Activated T-helper 17 cell treated with anti-CD3 and anti-CD28 coated beads, Interleukin-2, amount 50 U/mL, for 72 hours (primary cell): ENCODE results near the gene SNX14. TPM values are rescaled to one million over a fixed set of nuclear protein-coding genes. Genes with fewer than 3 reads are reported as not detected.
"Not testable (repeated sequence)": the region's sequence is repeated elsewhere in the genome, so short reads cannot be mapped to it uniquely, and the experiment has no call there.

Experiments
- ATAC-seq: fragments of 150-1000 bp; cut with Tn5 transposase; replicated peaks from 2 replicates; pipeline ENCODE4 v1.10.0; 2021; ENCODE audit warnings: mild to moderate bottlenecking, moderate library complexity
- H3K27ac Mint-ChIP-seq: one replicate; pipeline ENCODE4 v1.8.0; 2022; ENCODE audit warnings: mixed read lengths
- H3K27me3 Mint-ChIP-seq: one replicate; pipeline ENCODE4 v1.8.0; 2022; ENCODE audit warnings: mixed read lengths
- H3K36me3 Mint-ChIP-seq: one replicate; pipeline ENCODE4 v1.8.0; 2022; ENCODE audit warnings: low read depth, mild to moderate bottlenecking, mixed read lengths
- H3K4me1 Mint-ChIP-seq: one replicate; pipeline ENCODE4 v1.8.0; 2022; ENCODE audit warnings: mixed read lengths
- H3K4me3 Mint-ChIP-seq: one replicate; pipeline ENCODE4 v1.8.0; 2022; ENCODE audit warnings: mild to moderate bottlenecking, mixed read lengths
- H3K9me3 Mint-ChIP-seq: one replicate; pipeline ENCODE4 v1.8.0; 2022; ENCODE audit warnings: mixed read lengths
- total RNA-seq, 2 donors: library from RNA; stranded (reverse); gene quantifications; one replicate each; pipeline ENCODE4 v1.2.3, GENCODE V29; 2022

SNX14 gene
- total RNA-seq, 2 donors from 2014 or later: 59.1 to 76.6 TPM

DNA sequence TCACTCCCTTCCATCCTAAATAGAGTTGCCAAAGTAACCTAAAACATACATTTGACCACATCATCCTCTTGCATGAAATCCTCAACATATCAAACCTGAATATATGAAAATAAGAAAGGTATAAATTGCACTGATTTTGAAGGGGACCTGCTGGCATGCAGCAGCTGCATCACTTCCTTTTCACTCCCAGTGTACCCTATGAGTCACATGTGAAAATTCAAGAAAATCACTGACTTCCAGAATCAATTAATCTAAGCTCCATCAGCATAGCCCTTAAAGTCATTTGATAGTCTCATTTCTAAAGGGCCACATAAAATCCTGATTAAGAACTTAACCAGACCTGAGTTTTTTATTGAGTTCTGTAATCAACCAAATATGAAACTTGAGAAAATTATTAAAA, 24.3 kb downstream of the SNX14 start:
- Mint-ChIP-seq H3K27ac (no peak overlapping the region), H3K36me3 (peaks cover 91% of the 10 kb centered on the region), H3K4me3 (no peak overlapping the region), H3K9me3 (no peaks in the 10 kb centered on the region), H3K27me3 (no peaks in the 10 kb centered on the region), H3K4me1 (peaks cover 5% of the 10 kb centered on the region)
- no peak for ATAC-seq

DNA sequence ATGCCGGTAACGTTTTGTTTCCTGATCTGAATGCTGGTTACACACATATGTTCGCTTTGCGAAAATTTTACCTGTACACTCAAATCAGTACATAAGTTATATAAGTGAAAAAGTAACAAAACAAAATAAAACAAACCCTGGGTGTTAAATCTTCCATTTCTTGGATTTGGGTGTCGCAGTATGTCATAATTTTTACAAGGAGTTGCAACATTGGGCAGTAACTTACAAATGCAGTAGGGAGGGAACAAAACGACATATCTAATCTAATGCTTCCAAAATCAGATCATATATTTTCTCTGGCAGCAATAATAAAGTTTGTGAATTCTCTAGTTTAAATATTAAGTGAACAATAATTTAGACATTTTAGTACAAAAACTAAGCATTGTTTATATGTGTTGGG, 25.2 kb downstream of the SNX14 start:
- no peak overlapping the region for H3K4me3 Mint-ChIP-seq
- H3K27me3 Mint-ChIP-seq: no peaks in the 10 kb centered on the region
- no peak for ATAC-seq
- no peak overlapping the region for H3K27ac Mint-ChIP-seq
- H3K36me3 Mint-ChIP-seq: peaks cover 96% of the 10 kb centered on the region
- peaks cover 5% of the 10 kb centered on the region for H3K4me1 Mint-ChIP-seq
- H3K9me3 Mint-ChIP-seq: no peaks in the 10 kb centered on the region

DNA sequence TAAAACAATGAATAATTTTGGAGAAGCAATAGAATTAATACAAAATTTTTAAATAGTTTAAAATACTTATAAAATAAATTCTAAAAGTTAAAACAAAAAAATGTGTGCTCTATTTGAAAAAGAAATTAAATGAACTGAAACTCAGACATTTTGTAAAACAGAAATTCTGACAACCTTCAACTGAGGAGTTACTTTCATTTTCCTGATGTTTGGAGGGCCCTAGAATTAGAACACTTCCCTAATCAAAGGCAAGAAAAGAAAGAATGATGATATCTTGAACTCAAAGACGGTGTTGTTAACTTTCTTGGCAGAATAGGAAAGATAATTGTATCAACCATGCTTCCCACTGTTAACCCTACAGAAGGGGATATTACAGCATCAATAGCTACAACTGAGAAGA, 27.9 kb downstream of the SNX14 start:
- Mint-ChIP-seq H3K9me3 (no peaks in the 10 kb centered on the region), H3K27me3 (no peaks in the 10 kb centered on the region), H3K4me1 (peaks cover 5% of the 10 kb centered on the region), H3K36me3 (peaks cover 95% of the 10 kb centered on the region), H3K27ac (no peak overlapping the region), H3K4me3 (no peak overlapping the region)
- no peak for ATAC-seq

DNA sequence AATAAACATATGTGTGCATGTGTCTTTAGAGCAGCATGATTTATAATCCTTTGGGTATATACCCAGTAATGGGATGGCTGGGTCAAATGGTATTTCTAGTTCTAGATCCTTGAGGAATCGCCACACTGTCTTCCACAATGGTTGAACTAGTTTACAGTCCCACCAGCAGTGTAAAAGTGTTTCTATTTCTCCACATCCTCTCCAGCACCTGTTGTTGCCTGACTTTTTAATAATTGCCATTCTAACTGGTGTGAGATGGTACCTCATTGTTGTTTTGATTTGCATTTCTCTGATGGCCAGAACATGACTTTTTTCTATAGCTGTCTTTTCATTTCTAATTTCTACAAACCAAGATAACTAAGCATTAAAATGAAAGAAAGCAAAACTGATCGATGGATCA, 29.4 kb downstream of the SNX14 start:
- not testable (repeated sequence) for H3K27ac Mint-ChIP-seq, ATAC-seq, H3K4me3 Mint-ChIP-seq, H3K27me3 Mint-ChIP-seq, H3K9me3 Mint-ChIP-seq, H3K4me1 Mint-ChIP-seq
- peaks cover 94% of the 10 kb centered on the region for H3K36me3 Mint-ChIP-seq

DNA sequence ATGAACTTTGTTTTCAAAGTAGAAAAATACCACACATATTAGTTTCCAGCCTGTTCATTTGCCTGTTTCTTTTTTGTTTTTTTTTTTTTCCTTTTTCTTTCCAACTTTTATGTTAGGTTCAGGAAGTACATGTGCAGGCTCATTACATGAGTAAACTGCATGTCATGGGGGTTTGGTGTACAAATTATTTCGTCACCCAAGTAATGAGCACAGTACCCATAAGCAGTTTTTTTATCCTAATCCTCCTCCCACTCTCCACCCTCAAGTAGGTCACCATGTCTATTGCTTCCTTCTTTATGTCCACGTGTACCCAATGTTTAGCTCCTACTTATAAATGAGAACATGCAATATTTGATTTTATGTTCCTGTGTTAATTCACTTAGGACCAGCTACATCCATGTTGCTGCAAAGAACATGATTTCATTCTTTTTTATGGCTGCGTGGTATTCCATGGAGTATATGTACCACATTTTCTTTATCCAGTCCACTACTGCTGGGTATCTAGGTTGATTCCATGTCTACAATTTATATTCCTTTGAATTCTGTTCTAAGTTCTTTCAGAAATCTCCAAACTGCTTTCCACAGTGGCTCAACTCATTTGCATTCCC, 31.8 kb downstream of the SNX14 start:
- Mint-ChIP-seq H3K9me3 (no peaks in the 10 kb centered on the region), H3K36me3 (peaks cover 80% of the 10 kb centered on the region), H3K27me3 (no peaks in the 10 kb centered on the region), H3K4me3 (no peak overlapping the region), H3K27ac (no peak overlapping the region), H3K4me1 (no peaks in the 10 kb centered on the region)
- no peak for ATAC-seq

DNA sequence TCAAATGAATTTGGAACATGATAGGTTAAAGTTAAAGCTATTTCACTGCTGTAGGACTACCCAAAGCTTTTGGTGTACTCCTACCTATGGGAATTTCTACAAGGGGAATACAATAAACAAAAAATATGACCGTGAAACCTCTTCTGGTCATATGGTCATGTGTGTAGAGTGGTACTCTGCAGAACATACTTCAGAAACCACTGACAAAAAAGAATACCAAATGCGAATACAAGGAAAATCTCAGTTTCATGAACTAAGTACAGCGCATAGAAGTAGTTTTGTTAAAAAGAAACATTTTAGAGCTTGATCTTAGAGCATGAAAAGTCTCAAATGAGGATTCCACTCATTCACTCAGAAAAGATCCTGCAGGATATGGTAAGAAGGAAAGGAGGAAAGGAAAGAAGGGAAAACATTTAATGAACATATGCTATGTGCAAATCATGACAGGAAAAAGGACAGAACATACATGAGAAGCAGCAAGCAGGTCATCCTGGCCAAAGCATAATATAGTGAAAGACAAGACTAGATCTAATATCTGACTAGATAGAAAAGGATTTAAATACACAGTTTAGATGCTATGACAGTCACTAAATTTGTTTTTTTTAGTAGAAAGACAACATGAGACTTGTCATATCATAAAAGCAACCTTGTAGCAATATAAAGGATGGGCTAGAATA, 36.5 kb downstream of the SNX14 start:
- no peak for ATAC-seq
- Mint-ChIP-seq H3K4me1 (no peaks in the 10 kb centered on the region), H3K4me3 (no peak overlapping the region), H3K27me3 (no peaks in the 10 kb centered on the region), H3K36me3 (peaks cover 66% of the 10 kb centered on the region), H3K9me3 (no peaks in the 10 kb centered on the region), H3K27ac (no peak overlapping the region)

DNA sequence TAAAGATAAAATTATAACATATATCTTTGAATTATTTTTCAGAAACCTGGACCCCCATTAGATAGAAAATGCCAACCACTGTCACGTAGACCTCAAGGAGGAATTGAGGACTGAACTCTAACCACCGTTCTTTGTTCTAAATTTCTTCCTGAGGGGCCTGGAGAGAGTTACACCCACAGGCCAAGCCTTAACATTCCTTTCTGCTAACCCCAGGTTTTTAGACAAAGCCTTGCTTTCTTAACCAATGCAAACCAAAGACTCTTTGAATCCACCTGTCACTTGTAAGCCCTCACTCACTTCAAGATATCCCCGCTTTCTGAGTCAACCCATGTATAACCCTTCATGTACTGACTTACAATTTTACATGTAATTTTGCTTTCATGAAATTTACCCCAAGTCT, 41.0 kb downstream of the SNX14 start:
- H3K36me3 Mint-ChIP-seq: peaks cover 57% of the 10 kb centered on the region
- no peak overlapping the region for H3K27ac Mint-ChIP-seq
- no peak overlapping the region for H3K4me3 Mint-ChIP-seq
- H3K9me3 Mint-ChIP-seq: no peaks in the 10 kb centered on the region
- no peaks in the 10 kb centered on the region for H3K27me3 Mint-ChIP-seq
- no peak for ATAC-seq
- H3K4me1 Mint-ChIP-seq: no peaks in the 10 kb centered on the region

DNA sequence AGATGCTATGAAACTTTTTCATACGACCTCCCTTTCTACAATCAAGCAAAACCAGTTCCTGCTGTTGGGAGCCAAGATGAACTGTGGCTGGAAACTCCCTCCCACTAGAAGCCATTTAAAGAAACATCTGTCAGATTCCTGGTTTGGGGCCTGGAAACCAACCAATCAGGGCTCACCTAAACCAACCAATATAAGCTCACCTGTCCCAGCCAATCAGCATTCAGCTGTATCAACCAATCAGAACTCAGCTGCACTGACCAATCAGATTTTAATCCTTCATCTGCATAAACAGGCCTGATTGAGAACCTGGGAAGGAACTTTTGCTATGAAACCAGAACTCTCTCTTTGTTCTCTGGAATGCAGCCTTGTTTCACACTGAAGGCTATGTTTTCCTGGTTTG, 42.4 kb downstream of the SNX14 start:
- no peaks in the 10 kb centered on the region for H3K27me3 Mint-ChIP-seq
- H3K4me3 Mint-ChIP-seq: no peak overlapping the region
- no peaks in the 10 kb centered on the region for H3K4me1 Mint-ChIP-seq
- H3K27ac Mint-ChIP-seq: no peak overlapping the region
- peaks cover 60% of the 10 kb centered on the region for H3K36me3 Mint-ChIP-seq
- H3K9me3 Mint-ChIP-seq: no peaks in the 10 kb centered on the region
- peak; percentile 31 for ATAC-seq

DNA sequence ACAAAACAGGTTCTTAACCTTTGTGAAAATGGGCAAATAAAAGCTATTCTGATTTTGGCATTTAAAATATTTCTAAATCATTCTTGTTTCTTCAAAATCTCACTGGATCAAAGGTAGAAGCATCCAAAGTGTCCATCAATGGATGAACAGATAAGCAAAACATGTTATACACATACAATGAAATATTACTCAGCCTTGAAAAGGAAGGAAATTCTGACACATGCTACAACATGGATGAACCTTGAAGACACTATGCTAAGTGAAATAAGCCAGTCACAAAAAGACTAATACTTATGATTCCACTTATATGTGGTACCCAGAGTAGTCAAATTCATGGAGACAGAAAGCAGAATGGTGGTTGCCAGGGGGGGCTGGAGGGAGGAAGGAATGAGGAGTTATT, 45.9 kb downstream of the SNX14 start:
- Mint-ChIP-seq H3K9me3 (no peaks in the 10 kb centered on the region), H3K36me3 (peaks cover 73% of the 10 kb centered on the region), H3K4me3 (no peak overlapping the region), H3K27ac (peak overlapping the region; percentile 4), H3K27me3 (no peaks in the 10 kb centered on the region), H3K4me1 (no peaks in the 10 kb centered on the region)
- no peak for ATAC-seq

DNA sequence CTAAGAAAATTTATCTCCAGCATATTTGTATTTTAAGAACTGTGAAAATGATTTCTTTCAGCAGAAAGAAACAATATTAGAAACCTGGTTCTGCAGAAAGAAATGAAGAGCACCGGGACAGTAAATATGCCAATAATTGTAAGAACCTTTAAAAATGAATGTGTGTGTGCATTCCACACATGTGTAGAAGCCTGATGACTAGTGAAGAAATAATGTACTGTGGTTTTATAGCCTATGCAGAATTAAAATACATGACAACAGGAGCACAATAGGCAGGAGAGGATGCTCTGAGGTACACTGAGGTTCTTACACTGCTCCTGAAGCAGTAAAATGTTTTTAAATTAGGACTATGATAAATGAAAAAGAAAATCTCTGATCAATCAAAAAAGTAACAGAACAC, 48.9 kb downstream of the SNX14 start:
- no peaks in the 10 kb centered on the region for H3K27me3 Mint-ChIP-seq
- peaks cover 80% of the 10 kb centered on the region for H3K36me3 Mint-ChIP-seq
- H3K4me1 Mint-ChIP-seq: no peaks in the 10 kb centered on the region
- ATAC-seq: no peak
- no peaks in the 10 kb centered on the region for H3K9me3 Mint-ChIP-seq
- no peak overlapping the region for H3K27ac Mint-ChIP-seq
- no peak overlapping the region for H3K4me3 Mint-ChIP-seq

DNA sequence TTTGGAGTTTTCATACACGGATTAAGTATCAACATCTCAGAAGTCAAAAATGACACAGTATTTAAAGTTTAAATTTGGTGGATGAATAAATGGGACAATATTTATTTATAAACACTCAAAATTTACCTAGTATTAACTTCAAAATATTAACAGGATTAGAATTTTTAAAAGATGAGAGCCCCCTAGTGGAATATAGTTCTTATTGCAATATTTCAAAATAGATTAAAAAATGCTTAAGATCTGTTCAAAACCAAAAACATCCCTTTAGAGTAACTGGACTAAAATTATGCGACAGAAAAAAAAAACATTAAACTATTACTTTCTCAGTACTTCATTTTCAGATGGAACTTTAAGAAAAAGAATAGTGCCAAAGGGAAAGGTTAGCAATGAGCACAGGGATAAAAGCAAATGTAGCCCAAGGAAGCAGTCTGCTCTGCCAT, 56.6 kb downstream of the SNX14 start:
- Mint-ChIP-seq H3K36me3 (peaks cover 66% of the 10 kb centered on the region), H3K27me3 (no peaks in the 10 kb centered on the region), H3K4me3 (no peak overlapping the region), H3K9me3 (no peaks in the 10 kb centered on the region), H3K27ac (no peak overlapping the region), H3K4me1 (no peaks in the 10 kb centered on the region)
- no peak for ATAC-seq

DNA sequence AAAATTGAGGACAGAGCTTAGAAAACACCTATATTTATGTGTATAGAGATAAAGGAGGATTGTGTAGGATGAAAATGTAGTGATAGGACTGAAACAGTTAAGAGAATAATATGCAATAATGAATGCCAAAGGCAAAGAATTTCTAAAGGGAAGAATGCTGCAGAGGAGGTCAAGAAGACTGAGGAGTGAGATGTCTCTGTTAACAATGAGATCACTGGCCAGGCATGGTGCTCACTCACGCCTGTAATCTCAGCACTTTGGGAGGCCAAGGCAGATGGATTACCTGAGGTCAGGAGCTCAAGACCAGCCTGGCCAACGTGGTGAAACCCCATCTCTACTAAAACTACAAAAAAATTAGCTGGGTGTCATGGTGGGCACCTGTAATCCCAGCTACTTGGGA, 69.4 kb downstream of the SNX14 start:
- not testable (repeated sequence) for H3K4me1 Mint-ChIP-seq, H3K4me3 Mint-ChIP-seq, ATAC-seq, H3K9me3 Mint-ChIP-seq, H3K27me3 Mint-ChIP-seq
- Mint-ChIP-seq H3K27ac (peak overlapping the region; percentile 0), H3K36me3 (peaks cover 86% of the 10 kb centered on the region)

DNA sequence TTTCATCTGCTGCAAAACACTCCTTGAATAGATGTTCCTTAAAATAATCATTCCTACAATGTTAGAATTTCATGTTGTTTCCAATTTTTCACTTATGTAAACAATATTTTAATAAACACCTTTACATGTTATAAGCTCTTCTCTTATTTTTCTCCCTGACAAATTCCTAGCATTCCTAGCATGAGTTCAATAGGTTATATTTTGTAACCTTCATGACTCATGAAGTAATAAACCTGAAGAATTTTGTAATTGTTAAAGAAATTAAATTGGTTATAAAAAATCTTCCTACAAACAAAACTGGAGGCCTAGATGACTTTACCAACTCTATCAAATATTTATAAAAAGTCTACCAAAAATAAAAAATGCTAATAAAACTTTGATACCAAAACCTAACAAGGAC, 77.5 kb downstream of the SNX14 start:
- Mint-ChIP-seq H3K27me3 (no peaks in the 10 kb centered on the region), H3K27ac (no peak overlapping the region), H3K4me1 (no peaks in the 10 kb centered on the region), H3K4me3 (no peak overlapping the region), H3K36me3 (peaks cover 89% of the 10 kb centered on the region), H3K9me3 (no peaks in the 10 kb centered on the region)
- no peak for ATAC-seq

DNA sequence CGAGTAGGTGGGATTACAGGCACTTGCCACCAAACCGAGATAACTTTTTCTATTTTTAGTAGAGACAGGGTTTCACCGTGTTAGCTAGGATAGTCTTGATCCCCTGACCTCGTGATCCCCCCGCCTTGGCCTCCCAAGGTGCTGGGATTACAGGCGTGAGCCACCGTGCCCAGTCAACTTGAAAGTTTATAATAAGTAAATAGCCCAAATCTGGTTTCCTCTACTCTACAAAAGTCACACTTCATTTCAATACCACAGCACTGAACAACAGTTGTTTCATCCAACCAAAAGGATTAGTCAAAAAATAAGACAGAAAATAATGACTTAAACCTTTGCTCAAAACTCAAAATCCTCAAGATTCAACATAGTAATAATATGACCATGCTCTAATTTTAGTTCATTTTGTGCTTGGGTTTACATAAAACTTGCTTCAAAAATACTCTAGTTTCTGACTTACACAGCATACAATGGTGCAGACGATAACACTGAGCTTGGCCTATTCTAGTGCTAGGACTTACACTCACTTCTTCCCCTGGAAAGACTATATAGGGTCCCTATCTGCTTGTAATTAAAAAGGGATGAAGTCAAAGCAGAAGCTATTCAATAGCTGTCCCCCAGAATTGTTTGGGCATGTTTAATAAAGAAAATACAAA, 87.1 kb downstream of the SNX14 start:
- no peaks in the 10 kb centered on the region for H3K9me3 Mint-ChIP-seq
- no peaks in the 10 kb centered on the region for H3K27me3 Mint-ChIP-seq
- peak overlapping the region; percentile 67 for H3K27ac Mint-ChIP-seq
- peak; percentile 95 for ATAC-seq
- peak overlapping the region; percentile 26 for H3K4me3 Mint-ChIP-seq
- peaks cover 69% of the 10 kb centered on the region for H3K36me3 Mint-ChIP-seq
- no peaks in the 10 kb centered on the region for H3K4me1 Mint-ChIP-seq

DNA sequence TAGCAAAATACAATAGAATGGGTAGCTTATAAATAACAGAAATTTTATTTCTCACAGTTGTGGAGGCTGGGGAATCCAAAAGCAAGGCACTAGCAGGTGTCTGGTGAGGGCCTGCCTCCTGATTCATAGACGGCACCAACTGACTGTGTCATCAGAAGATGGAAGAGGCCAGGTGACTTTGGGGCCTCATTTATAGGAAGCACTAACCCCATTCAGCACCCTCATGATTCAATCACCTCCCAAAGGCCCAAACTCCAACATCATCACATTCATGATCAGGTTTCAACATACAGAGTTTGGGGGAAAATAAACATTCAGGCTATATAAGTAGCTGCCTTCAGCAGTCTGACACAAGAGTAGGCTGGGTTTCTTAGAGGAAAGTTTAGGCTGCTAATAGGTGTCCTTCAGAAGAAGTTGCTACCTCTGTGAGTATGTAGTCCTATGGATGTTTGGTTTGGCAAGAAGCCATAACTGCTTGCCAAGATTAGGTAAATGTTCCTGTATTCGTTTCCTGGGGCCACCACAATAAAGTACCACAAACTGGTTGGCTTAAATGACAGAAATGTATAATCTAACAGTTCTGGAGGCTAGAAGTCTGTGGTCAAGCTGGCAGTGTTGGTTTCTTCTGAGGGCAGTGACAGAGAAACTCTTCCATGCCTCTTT, 94.9 kb downstream of the SNX14 start:
- no peaks in the 10 kb centered on the region for H3K27me3 Mint-ChIP-seq
- peaks cover 17% of the 10 kb centered on the region for H3K4me1 Mint-ChIP-seq
- ATAC-seq: peak; percentile 58
- peaks cover 8% of the 10 kb centered on the region for H3K9me3 Mint-ChIP-seq
- no peak overlapping the region for H3K4me3 Mint-ChIP-seq
- H3K36me3 Mint-ChIP-seq: peaks cover 17% of the 10 kb centered on the region
- H3K27ac Mint-ChIP-seq: peak overlapping the region; percentile 5
